ENCODE data around the gene JAKMIP1.

Gene JAKMIP1

GRCh38 chr4:6177587-6178197 is 22.7 kb downstream of the JAKMIP1 start:
- DNase-seq: peak; percentile 62

GRCh38 chr4:6175426-6175825 is 24.9 kb downstream of the JAKMIP1 start:
- no peak for DNase-seq

- no peak for DNase-seq
Measured at GRCh38 chr4:6172927-6173200, 27.5 kb downstream of the JAKMIP1 start.

- peak; percentile 54 for DNase-seq
Measured at GRCh38 chr4:6172093-6172926, 28.0 kb downstream of the JAKMIP1 start.

- no peak for DNase-seq
Measured at GRCh38 chr4:6169239-6169638, 31.1 kb downstream of the JAKMIP1 start.

GRCh38 chr4:6165766-6166165 is 34.6 kb downstream of the JAKMIP1 start:
- DNase-seq: no peak

- no peak for DNase-seq
Measured at GRCh38 chr4:6162885-6163284, 37.5 kb downstream of the JAKMIP1 start.

GRCh38 chr4:6161921-6162464 is 38.4 kb downstream of the JAKMIP1 start:
- DNase-seq: no peak

- no peak for DNase-seq
Measured at GRCh38 chr4:6160536-6160935, 39.8 kb downstream of the JAKMIP1 start.

- no peak for DNase-seq
Measured at GRCh38 chr4:6157926-6158325, 42.4 kb downstream of the JAKMIP1 start.

- no peak for DNase-seq
Measured at GRCh38 chr4:6155996-6156750, 44.2 kb downstream of the JAKMIP1 start.

GRCh38 chr4:6154875-6155274 is 45.5 kb downstream of the JAKMIP1 start:
- DNase-seq: no peak

- DNase-seq: no peak
Measured at GRCh38 chr4:6153874-6154273, 46.5 kb downstream of the JAKMIP1 start.

GRCh38 chr4:6152869-6153705 is 47.3 kb downstream of the JAKMIP1 start:
- DNase-seq: peak; percentile 50

GRCh38 chr4:6150046-6150735 is 50.2 kb downstream of the JAKMIP1 start:
- no peak for DNase-seq

GRCh38 chr4:6148506-6149205 is 51.7 kb downstream of the JAKMIP1 start:
- no peak for DNase-seq

- DNase-seq: no peak
Measured at GRCh38 chr4:6147441-6147840, 52.9 kb downstream of the JAKMIP1 start.

- DNase-seq: no peak
Measured at GRCh38 chr4:6143603-6144181, 56.7 kb downstream of the JAKMIP1 start.

- DNase-seq: no peak
Measured at GRCh38 chr4:6142935-6143602, 57.3 kb downstream of the JAKMIP1 start.

GRCh38 chr4:6142511-6142910 is 57.8 kb downstream of the JAKMIP1 start:
- no peak for DNase-seq

GRCh38 chr4:6141554-6141953 is 58.8 kb downstream of the JAKMIP1 start:
- no peak for DNase-seq

Data from CD4-positive, alpha-beta T cell treated with Interleukin-4 for 4 hours (primary cell).